Stimulated activated CD8-positive, alpha-beta memory T cell treated with anti-CD3 and anti-CD28 coated beads, Interleukin-4, amount 100 ng/mL, for 48 hours (primary cell): ENCODE results near the gene PKDCC.

Source experiments
- DNase-seq: peaks from one replicate; pipeline ENCODE4 v3.0.0-alpha.2; 2020

The PKDCC gene, protein sequence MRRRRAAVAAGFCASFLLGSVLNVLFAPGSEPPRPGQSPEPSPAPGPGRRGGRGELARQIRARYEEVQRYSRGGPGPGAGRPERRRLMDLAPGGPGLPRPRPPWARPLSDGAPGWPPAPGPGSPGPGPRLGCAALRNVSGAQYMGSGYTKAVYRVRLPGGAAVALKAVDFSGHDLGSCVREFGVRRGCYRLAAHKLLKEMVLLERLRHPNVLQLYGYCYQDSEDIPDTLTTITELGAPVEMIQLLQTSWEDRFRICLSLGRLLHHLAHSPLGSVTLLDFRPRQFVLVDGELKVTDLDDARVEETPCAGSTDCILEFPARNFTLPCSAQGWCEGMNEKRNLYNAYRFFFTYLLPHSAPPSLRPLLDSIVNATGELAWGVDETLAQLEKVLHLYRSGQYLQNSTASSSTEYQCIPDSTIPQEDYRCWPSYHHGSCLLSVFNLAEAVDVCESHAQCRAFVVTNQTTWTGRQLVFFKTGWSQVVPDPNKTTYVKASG

GRCh38 chr2:42047488-42048298 is at the start of gene PKDCC:
PKDCC (plus strand) TSS chr2:42048021; CDS start chr2:42048200, 179 bp downstream.
- DNase-seq: peak; percentile 28

DNA sequence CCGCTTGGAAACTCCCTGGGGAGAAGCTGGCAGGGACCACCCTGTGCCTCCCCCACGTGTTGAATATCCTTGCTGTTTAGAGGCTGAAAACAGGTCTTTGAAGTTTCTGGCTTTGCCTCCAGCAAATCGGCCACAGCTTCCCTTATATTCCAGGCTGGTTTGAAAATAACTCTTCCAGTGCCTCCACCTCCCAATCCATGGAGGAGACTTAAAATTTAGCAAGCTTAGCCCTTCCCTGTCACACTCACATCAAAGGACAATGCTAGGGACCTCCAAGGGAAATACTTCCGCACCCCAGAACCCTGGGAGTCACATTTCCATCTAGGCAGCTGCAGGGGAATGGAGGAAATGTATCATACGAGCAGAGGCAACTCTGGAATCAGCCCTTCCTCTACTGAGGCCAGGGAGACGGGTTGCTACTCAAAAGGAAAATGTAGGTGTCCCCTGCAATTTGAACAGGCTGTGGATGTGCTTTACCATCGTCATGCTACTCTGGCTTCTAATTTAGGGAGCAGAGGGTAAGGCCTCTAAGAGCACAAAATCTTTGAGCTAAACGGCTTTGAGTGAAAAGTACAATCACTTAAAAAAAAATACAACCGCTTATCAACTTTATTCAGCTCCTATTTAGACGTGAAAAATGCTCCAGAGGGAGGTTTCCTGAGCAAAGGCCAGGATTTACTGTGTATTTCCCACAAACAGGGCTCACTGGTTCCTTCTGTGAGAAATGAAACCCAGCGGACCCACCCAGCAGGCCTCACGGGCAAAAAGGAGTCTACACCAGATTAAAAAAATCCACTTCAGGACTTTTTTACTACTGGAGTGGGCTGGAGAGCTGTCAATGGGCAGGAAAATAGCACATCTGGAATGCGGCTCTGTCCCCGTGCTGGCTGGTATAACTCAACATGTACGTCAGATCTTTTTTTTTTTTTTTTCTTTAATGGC is 49.4 kb upstream of the PKDCC start:
- DNase-seq: no peak

DNA sequence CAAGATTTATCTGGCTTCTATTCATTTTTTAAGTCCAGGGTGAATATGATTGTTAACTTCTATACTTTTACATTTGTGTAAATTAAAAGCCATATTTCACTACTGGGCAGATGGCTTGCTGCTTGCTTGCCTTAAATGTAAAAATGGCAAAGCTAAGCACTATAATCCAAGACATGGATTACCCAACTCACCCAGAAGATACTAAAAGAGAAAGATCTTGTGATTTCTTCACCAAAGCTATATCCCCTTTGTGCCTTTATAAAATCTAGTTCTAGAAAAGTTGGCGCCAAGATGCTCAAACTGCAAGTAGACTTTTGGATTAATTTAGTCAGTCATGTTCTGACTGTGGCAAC is 48.7 kb upstream of the PKDCC start:
- DNase-seq: no peak

DNA sequence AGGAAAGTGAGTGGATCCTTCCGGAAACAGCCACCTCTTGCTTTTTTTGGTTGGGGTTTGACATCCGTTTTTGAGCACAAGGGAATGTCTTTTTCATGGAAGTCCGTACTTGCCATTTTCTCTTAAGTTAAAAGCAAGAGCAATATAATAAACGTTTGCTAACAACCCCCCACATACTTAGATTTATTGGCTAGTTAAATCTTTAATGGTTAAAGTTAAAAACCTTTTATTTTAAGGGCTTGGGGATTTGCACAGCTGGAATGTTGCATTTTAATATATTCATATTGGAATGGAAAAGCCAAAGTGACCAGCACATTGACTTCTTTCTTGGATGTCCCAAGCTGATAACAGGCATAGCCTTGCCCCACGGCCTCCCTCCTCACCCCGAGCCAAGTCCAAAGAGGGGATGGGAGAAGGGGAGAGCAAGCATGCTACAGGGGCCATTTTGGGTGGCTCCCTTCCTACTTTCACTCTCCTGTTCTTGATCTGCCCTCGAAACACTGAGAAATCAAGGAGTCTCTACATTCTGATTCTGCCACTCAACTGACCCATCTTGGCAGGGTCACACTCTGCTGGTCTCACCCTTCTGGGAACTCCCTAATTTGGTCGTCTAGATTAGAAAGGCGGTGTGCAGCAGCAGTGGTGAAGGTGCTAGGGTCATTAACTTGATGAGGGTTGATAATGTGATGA is 48.1 kb upstream of the PKDCC start:
- DNase-seq: no peak

DNA sequence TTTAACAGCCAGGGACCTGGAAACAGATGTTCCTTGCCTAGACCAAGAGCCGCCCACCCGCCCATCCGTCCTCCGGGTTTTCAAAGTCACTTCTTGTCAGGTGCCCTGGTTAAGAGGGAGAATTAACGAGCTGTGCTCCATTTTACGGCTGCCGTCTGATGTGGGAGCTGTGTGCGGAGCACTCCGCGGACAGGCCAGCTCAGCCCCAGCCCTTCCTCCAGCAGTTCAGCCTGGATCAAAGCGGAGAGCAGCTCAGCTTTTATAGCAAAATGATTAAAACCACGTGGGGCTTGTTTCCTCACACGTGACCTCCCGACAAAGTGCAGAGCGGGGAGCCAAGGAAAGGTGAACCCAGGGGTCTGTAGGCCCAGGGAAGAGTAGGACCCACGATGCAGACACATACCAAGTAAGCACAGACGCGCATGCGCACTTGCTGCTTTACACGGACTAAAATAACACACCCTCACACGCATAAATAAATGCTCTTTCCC is 46.1 kb upstream of the PKDCC start:
- no peak for DNase-seq

GRCh38 chr2:42007551-42007950 is 40.3 kb upstream of the PKDCC start:
- DNase-seq: no peak

- DNase-seq: no peak
Measured at GRCh38 chr2:42008241-42008921, 39.4 kb upstream of the PKDCC start.

GRCh38 chr2:42009657-42010580 is 37.9 kb upstream of the PKDCC start:
- peak; percentile 47 for DNase-seq

GRCh38 chr2:42010743-42011298 is 37.0 kb upstream of the PKDCC start:
- DNase-seq: no peak

- no peak for DNase-seq
Measured at GRCh38 chr2:42012137-42012536, 35.7 kb upstream of the PKDCC start.

GRCh38 chr2:42012651-42013050 is 35.2 kb upstream of the PKDCC start:
- DNase-seq: no peak

DNA sequence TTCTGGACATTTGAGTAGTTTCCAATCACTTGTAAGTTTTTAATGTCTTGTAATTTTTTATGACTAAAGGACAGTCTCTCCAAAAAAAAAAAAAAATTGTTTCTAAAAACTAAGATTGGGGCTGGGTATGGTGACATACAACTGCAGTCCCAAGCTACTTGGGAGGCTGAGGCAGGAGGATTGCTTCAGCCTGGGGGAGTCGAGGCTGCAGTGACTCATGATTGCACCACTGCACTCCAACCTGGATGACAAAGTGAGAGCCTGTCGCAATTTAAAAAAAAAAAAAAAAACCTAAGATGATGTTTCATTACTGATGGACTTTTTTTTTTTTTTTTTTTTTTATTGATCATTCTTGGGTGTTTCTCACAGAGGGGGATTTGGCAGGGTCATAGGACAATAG is 34.4 kb upstream of the PKDCC start:
- DNase-seq: no peak

DNA sequence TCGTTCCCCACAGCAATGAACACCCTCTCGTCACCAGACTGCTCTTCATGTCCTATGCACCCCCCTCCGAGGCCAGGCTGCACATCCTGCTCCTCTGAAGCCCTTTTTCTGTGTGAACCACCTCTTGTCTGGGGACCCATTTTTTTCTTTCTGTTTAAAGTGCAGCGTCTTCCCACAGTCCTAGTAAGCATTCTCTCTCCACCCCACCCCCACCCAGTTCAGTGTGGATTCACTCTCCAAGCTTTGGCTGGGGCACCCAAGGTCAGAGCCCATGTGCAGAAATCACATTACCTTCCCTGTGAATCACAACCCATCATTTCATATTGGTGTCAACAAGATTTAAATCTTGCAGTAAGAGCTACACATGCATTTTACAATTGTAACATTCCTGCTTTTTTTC is 26.4 kb upstream of the PKDCC start:
- DNase-seq: no peak

- DNase-seq: no peak
Measured at GRCh38 chr2:42025151-42025582, 22.7 kb upstream of the PKDCC start.

DNA sequence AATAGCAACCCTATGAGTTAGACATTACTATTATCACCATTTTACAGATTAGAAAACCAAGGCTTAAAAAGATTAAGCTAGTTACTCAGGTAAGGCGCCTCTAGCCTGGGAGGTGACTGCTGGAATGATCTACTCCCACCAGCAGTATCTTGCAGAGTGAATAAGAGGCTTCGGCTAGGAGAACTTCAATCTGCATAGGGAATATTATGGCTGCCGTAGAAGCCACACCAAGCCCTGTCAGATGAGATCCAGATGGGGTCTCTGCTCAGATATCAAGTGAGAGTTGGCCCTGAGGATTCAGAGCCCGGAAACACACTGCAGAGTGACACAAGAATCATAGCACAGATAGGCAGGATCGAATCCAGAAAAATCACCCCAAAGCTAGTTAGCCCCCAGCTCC is 21.5 kb upstream of the PKDCC start:
- DNase-seq: no peak

DNA sequence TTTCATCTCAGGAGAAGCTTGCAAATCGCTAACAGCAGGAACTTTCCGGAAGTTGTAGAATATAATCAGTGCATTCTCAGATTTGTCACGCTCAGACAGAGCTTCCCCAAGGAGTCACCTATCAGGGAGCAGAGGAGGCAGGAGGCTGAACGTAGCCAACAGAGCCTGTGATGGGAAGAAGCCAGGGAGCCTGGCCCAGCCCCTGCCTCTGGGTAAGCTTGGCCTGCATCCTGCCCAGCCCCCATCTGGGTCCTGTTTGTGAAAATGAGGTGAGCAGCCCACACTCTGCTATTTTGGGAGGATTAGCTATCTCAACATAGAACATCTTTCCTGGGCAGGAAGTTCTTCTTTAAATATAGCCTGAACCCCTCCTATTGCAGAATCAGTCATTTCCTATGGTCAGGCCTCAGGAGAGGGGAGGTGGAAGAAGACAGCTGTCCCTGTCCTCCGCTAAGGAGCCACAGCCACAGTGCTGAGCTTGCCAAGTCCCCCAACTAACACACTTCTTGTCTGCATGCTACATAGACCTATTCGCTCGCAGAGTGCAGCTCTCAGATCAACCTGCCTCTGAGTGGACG is 19.2 kb upstream of the PKDCC start:
- DNase-seq: no peak

- no peak for DNase-seq
Measured at GRCh38 chr2:42029171-42029570, 18.6 kb upstream of the PKDCC start.

GRCh38 chr2:42029639-42030199 is 18.1 kb upstream of the PKDCC start:
- no peak for DNase-seq

DNA sequence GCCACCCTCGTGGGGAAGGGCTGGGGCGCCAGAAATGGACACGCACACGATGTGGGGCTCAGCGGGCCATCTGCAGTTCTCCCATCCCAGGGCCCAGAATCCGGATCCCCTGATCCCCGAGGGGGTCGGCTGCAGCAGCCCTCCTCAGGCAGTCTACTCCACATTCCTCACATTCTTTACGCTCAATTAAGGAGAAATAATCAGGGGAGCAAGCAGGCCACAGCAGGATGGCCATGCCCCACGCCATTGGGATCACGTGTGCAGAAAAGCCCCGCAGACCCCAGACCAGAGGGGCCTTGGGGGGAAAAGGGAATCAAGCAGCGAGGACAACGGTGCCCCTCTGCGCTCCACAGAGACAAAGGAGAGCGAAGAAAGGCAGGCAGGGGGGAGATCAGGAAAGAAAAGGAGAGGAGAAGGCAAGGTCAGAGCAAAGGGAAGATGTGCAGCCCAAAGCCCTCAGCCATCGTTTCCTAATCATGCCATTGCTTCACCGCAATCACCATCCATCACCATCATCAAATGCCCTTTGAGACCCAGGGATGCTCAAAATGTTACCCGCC is 17.5 kb upstream of the PKDCC start:
- no peak for DNase-seq
